Activated T-cell treated with anti-CD3 and anti-CD28 coated beads, Interleukin-2, amount 50 U/mL, for 72 hours (primary cell): ENCODE results near the gene GTSF1L. TPM values are rescaled to one million over a fixed set of nuclear protein-coding genes. Genes with fewer than 3 reads are reported as not detected.

Experiments
- ATAC-seq, 2 donors: fragments of 150-1000 bp; cut with Tn5 transposase; replicated peaks in 1 of 2; 2 replicates each; pipeline ENCODE4 v1.10.0; 2021; ENCODE audit warnings: moderate library complexity in 2 of 2, mild to moderate bottlenecking in 1 of 2
- DNase-seq, 2 donors: peaks; one replicate each; pipeline ENCODE4 v3.0.0; 2021 to 2022; ENCODE audit warnings: mixed read lengths in 1 of 2
- H3K27ac Mint-ChIP-seq: one replicate; pipeline ENCODE4 v1.8.0; 2022; ENCODE audit warnings: mild to moderate bottlenecking, moderate library complexity, mixed read lengths
- H3K27me3 Mint-ChIP-seq: one replicate; pipeline ENCODE4 v1.8.0; 2022; ENCODE audit warnings: low read depth, mixed read lengths
- H3K36me3 Mint-ChIP-seq, 2 donors: one replicate each; pipeline ENCODE4 v1.8.0; 2022; ENCODE audit warnings: mixed read lengths in 2 of 2, mild to moderate bottlenecking in 1 of 2; ENCODE audit not compliant: insufficient read depth in 2 of 2
- H3K4me1 Mint-ChIP-seq: one replicate; pipeline ENCODE4 v1.8.0; 2022; ENCODE audit warnings: low read depth, mixed read lengths
- H3K4me3 Mint-ChIP-seq, 2 donors: one replicate each; pipeline ENCODE4 v1.8.0; 2022; ENCODE audit warnings: mild to moderate bottlenecking in 2 of 2, mixed read lengths in 2 of 2, moderate library complexity in 2 of 2
- H3K9me3 Mint-ChIP-seq, 2 donors: one replicate each; pipeline ENCODE4 v1.8.0; 2022; ENCODE audit warnings: mixed read lengths in 2 of 2
- total RNA-seq, 2 donors: library from RNA; stranded (reverse); gene quantifications; one replicate each; pipeline ENCODE4 v1.2.3, GENCODE V29; 2022

The GTSF1L gene
- total RNA-seq, 2 donors from 2014 or later = not detected

- DNase-seq (no peak), ATAC-seq (peak in 1 of 2 donors; percentile 59)
- Mint-ChIP-seq H3K27ac (no peak overlapping the region), H3K27me3 (no peaks in the 10 kb centered on the region), H3K4me1 (peaks cover 62% of the 10 kb centered on the region), H3K4me3 (peak overlapping the region; percentile 48 to 80), H3K9me3 (peaks cover 0 to 2% of the 10 kb centered on the region in 2 donors), H3K36me3 (peaks cover 2 to 11% of the 10 kb centered on the region in 2 donors)
Observed at GRCh38 chr20:43721429-43722152, 5.2 kb downstream of the GTSF1L start.

GRCh38 chr20:43721097-43721428 lies 5.7 kb downstream of the GTSF1L start:
- no peak overlapping the region for H3K27ac Mint-ChIP-seq
- H3K36me3 Mint-ChIP-seq = peaks cover 2 to 12% of the 10 kb centered on the region in 2 donors
- no peak for ATAC-seq
- H3K4me3 Mint-ChIP-seq = no peak overlapping the region
- no peak for DNase-seq
- H3K4me1 Mint-ChIP-seq = peaks cover 62% of the 10 kb centered on the region
- H3K27me3 Mint-ChIP-seq = no peaks in the 10 kb centered on the region
- peaks cover 0 to 2% of the 10 kb centered on the region in 2 donors for H3K9me3 Mint-ChIP-seq

GRCh38 chr20:43720007-43720406 lies 6.8 kb downstream of the GTSF1L start:
- Mint-ChIP-seq H3K9me3 (peaks cover 0 to 2% of the 10 kb centered on the region in 2 donors), H3K27me3 (no peaks in the 10 kb centered on the region), H3K36me3 (peaks cover 2 to 15% of the 10 kb centered on the region in 2 donors), H3K27ac (no peak overlapping the region), H3K4me3 (no peak overlapping the region), H3K4me1 (peaks cover 62% of the 10 kb centered on the region)
- no peak for DNase-seq
- no peak for ATAC-seq

- H3K36me3 Mint-ChIP-seq = peaks cover 2 to 21% of the 10 kb centered on the region in 2 donors
- H3K4me1 Mint-ChIP-seq = peaks cover 41% of the 10 kb centered on the region
- H3K9me3 Mint-ChIP-seq = peaks cover 0 to 2% of the 10 kb centered on the region in 2 donors
- ATAC-seq = peak in 1 of 2 donors; percentile 8
- H3K27ac Mint-ChIP-seq = no peak overlapping the region
- no peak overlapping the region for H3K4me3 Mint-ChIP-seq
- no peaks in the 10 kb centered on the region for H3K27me3 Mint-ChIP-seq
- DNase-seq = no peak
Observed at GRCh38 chr20:43717616-43717995, 9.2 kb downstream of the GTSF1L start.

GRCh38 chr20:43716757-43717615 lies 9.8 kb downstream of the GTSF1L start:
- Mint-ChIP-seq H3K9me3 (peaks cover 0 to 2% of the 10 kb centered on the region in 2 donors), H3K36me3 (peaks cover 2 to 21% of the 10 kb centered on the region in 2 donors), H3K4me3 (no peak overlapping the region), H3K27me3 (no peaks in the 10 kb centered on the region), H3K4me1 (peaks cover 35% of the 10 kb centered on the region), H3K27ac (no peak overlapping the region)
- ATAC-seq (peak in 1 of 2 donors; percentile 2), DNase-seq (no peak)

GRCh38 chr20:43716123-43716522 lies 10.7 kb downstream of the GTSF1L start:
- Mint-ChIP-seq H3K4me1 (peaks cover 31% of the 10 kb centered on the region), H3K36me3 (peaks cover 2 to 21% of the 10 kb centered on the region in 2 donors), H3K4me3 (no peak overlapping the region), H3K9me3 (peaks cover 0 to 2% of the 10 kb centered on the region in 2 donors), H3K27me3 (no peaks in the 10 kb centered on the region), H3K27ac (no peak overlapping the region)
- DNase-seq (no peak), ATAC-seq (no peak)

- Mint-ChIP-seq H3K4me3 (no peak overlapping the region), H3K27ac (no peak overlapping the region), H3K27me3 (no peaks in the 10 kb centered on the region), H3K9me3 (peaks cover 0 to 2% of the 10 kb centered on the region in 2 donors), H3K4me1 (peaks cover 25% of the 10 kb centered on the region), H3K36me3 (peaks cover 2 to 23% of the 10 kb centered on the region in 2 donors)
- DNase-seq (no peak), ATAC-seq (no peak)
Observed at GRCh38 chr20:43715511-43715910, 11.3 kb downstream of the GTSF1L start.

GRCh38 chr20:43715044-43715443 lies 11.8 kb downstream of the GTSF1L start:
- Mint-ChIP-seq H3K27ac (no peak overlapping the region), H3K4me3 (no peak overlapping the region), H3K27me3 (no peaks in the 10 kb centered on the region), H3K36me3 (peaks cover 2 to 22% of the 10 kb centered on the region in 2 donors), H3K4me1 (peaks cover 20% of the 10 kb centered on the region), H3K9me3 (peaks cover 0 to under 1% of the 10 kb centered on the region in 2 donors)
- DNase-seq (no peak), ATAC-seq (no peak)

GRCh38 chr20:43711098-43711654 lies 15.6 kb downstream of the GTSF1L start:
- Mint-ChIP-seq H3K4me1 (no peaks in the 10 kb centered on the region), H3K9me3 (no peaks in the 10 kb centered on the region), H3K4me3 (no peak overlapping the region), H3K27me3 (no peaks in the 10 kb centered on the region), H3K36me3 (peaks cover 6 to 23% of the 10 kb centered on the region in 2 donors), H3K27ac (no peak overlapping the region)
- ATAC-seq (peak in 1 of 2 donors; percentile 21), DNase-seq (no peak)

GRCh38 chr20:43710370-43711044 lies 16.3 kb downstream of the GTSF1L start:
- no peaks in the 10 kb centered on the region for H3K9me3 Mint-ChIP-seq
- peak; percentile 68 to 70 for ATAC-seq
- no peaks in the 10 kb centered on the region for H3K27me3 Mint-ChIP-seq
- H3K27ac Mint-ChIP-seq = no peak overlapping the region
- H3K4me1 Mint-ChIP-seq = no peaks in the 10 kb centered on the region
- DNase-seq = no peak
- H3K4me3 Mint-ChIP-seq = no peak overlapping the region
- peaks cover 8 to 26% of the 10 kb centered on the region in 2 donors for H3K36me3 Mint-ChIP-seq

- peaks cover 8% of the 10 kb centered on the region for H3K4me1 Mint-ChIP-seq
- H3K27ac Mint-ChIP-seq = no peak overlapping the region
- ATAC-seq (no peak), DNase-seq (no peak)
- H3K27me3 Mint-ChIP-seq = no peaks in the 10 kb centered on the region
- no peaks in the 10 kb centered on the region for H3K9me3 Mint-ChIP-seq
- H3K36me3 Mint-ChIP-seq = peaks cover 11 to 31% of the 10 kb centered on the region in 2 donors
- H3K4me3 Mint-ChIP-seq = no peak overlapping the region
Observed at GRCh38 chr20:43702502-43702901, 24.3 kb downstream of the GTSF1L start.

- no peak for ATAC-seq
- Mint-ChIP-seq H3K9me3 (no peaks in the 10 kb centered on the region), H3K4me3 (no peak overlapping the region), H3K4me1 (peaks cover 8% of the 10 kb centered on the region), H3K36me3 (peaks cover 9 to 27% of the 10 kb centered on the region in 2 donors), H3K27ac (no peak overlapping the region), H3K27me3 (no peaks in the 10 kb centered on the region)
- no peak for DNase-seq
Observed at GRCh38 chr20:43700627-43701026, 26.2 kb downstream of the GTSF1L start.
